ENCODE measurements around the gene SMIM35.

The SMIM35 gene

DNA sequence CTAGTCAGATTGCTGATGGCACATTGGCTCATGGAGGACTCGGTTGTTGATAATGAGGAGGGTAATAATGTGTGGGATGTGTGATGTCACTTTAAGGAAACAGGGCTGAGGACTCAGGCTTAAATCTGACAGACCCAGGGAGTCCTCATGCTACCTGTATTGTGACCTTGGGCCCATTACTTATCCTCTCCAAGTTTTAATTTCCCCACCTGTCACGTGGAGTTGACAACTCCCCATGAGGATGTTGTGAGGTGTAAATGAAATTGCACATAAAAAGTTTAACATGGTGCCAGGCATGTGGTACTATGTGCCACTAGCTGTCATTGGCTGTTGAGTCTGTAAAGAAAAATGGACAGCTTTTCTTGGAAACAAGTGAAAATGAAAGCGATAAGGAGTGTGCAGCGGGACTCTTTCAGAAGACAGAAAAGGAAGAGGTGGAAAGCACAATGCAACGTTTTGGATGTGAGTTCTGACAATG is 85.2 kb downstream of the SMIM35 start:
- no peaks in the 10 kb centered on the region for H3K79me2 ChIP-seq
- H3K4me3 ChIP-seq (ENCODE audit: low read depth, low read length): no peak overlapping the region
- H3K27ac ChIP-seq: no peak overlapping the region
- no peaks in the 10 kb centered on the region for H3K27me3 ChIP-seq (ENCODE audit: control insufficient read depth, insufficient read depth, low read length)
- H3K36me3 ChIP-seq (ENCODE audit: control insufficient read depth, insufficient read depth, low read length): no peaks in the 10 kb centered on the region
- H3K9me3 ChIP-seq (ENCODE audit: control insufficient read depth, low read length): no peaks in the 10 kb centered on the region
- H3K9ac ChIP-seq: no peak overlapping the region
- H2AFZ ChIP-seq: no peak overlapping the region
- H3K4me2 ChIP-seq (ENCODE audit: low read length): no peak overlapping the region
- H3K4me1 ChIP-seq: no peaks in the 10 kb centered on the region
- TF ChIP-seq CTCF (IDR thresholded peaks at IDR 0.05): no peak

DNA sequence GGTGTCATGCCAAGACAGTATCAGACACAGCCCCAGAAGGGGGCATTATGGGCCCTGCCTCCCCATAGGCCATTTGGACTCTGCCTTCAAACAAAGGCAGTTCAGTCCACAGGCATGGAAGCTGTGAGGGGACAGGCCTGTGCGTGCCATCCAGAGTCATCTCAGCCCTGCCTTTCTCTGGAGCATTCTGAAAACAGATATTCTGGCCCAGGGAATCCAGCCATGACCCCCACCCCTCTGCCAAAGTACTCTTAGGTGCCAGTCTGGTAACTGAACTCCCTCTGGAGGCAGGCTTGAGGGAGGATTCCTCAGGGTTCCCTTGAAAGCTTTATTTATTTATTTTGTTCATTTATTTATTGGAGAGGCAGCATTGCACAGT is 85.9 kb downstream of the SMIM35 start:
- H3K79me2 ChIP-seq: no peaks in the 10 kb centered on the region
- no peaks in the 10 kb centered on the region for H3K4me1 ChIP-seq
- no peaks in the 10 kb centered on the region for H3K36me3 ChIP-seq (ENCODE audit: control insufficient read depth, insufficient read depth, low read length)
- H3K9me3 ChIP-seq (ENCODE audit: control insufficient read depth, low read length): no peaks in the 10 kb centered on the region
- no peak overlapping the region for H3K4me3 ChIP-seq (ENCODE audit: low read depth, low read length)
- no peak for TF ChIP-seq CTCF (IDR thresholded peaks at IDR 0.05)
- no peak overlapping the region for H3K9ac ChIP-seq
- H3K27ac ChIP-seq: no peak overlapping the region
- no peak overlapping the region for H2AFZ ChIP-seq
- no peak overlapping the region for H3K4me2 ChIP-seq (ENCODE audit: low read length)
- no peaks in the 10 kb centered on the region for H3K27me3 ChIP-seq (ENCODE audit: control insufficient read depth, insufficient read depth, low read length)

- H3K36me3 ChIP-seq (ENCODE audit: control insufficient read depth, insufficient read depth, low read length): no peaks in the 10 kb centered on the region
- H3K27me3 ChIP-seq (ENCODE audit: control insufficient read depth, insufficient read depth, low read length): no peaks in the 10 kb centered on the region
- H3K79me2 ChIP-seq: no peaks in the 10 kb centered on the region
- no peaks in the 10 kb centered on the region for H3K9me3 ChIP-seq (ENCODE audit: control insufficient read depth, low read length)
- H3K9ac ChIP-seq: no peak overlapping the region
- no peak overlapping the region for H3K4me3 ChIP-seq (ENCODE audit: low read depth, low read length)
- TF ChIP-seq CTCF (IDR thresholded peaks at IDR 0.05): no peak
- H3K4me2 ChIP-seq (ENCODE audit: low read length): no peak overlapping the region
- H3K4me1 ChIP-seq: no peaks in the 10 kb centered on the region
- H2AFZ ChIP-seq: no peak overlapping the region
- no peak overlapping the region for H3K27ac ChIP-seq
Observed at GRCh38 chr11:118000067-118000849, 86.5 kb downstream of the SMIM35 start.

GRCh38 chr11:117999354-117999993 is 87.3 kb downstream of the SMIM35 start:
- H3K4me3 ChIP-seq (ENCODE audit: low read depth, low read length): no peak overlapping the region
- no peaks in the 10 kb centered on the region for H3K9me3 ChIP-seq (ENCODE audit: control insufficient read depth, low read length)
- H3K79me2 ChIP-seq: no peaks in the 10 kb centered on the region
- no peak overlapping the region for H2AFZ ChIP-seq
- no peak overlapping the region for H3K4me2 ChIP-seq (ENCODE audit: low read length)
- H3K27ac ChIP-seq: no peak overlapping the region
- no peak for TF ChIP-seq CTCF (IDR thresholded peaks at IDR 0.05)
- no peaks in the 10 kb centered on the region for H3K36me3 ChIP-seq (ENCODE audit: control insufficient read depth, insufficient read depth, low read length)
- no peaks in the 10 kb centered on the region for H3K27me3 ChIP-seq (ENCODE audit: control insufficient read depth, insufficient read depth, low read length)
- no peak overlapping the region for H3K9ac ChIP-seq
- no peaks in the 10 kb centered on the region for H3K4me1 ChIP-seq

Data from parathyroid adenoma (tissue), 2 donors.